ENCODE results near the gene SLC46A2. TPM values are rescaled to one million over a fixed set of nuclear protein-coding genes. Genes with fewer than 3 reads are reported as not detected.
A peak's percentile ranks its signal among the peaks of the same experiment; 100 is the strongest.

The SLC46A2 gene
- polyA plus RNA-seq, 1 experiment: not detected

GRCh38 chr9:112846528-112847488, 43.9 kb downstream of the SLC46A2 start:
- POLR2A ChIA-PET: no interaction called here
- H3K27me3 ChIP-seq (ENCODE audit: control insufficient read depth, insufficient read depth, low read length): no peaks in the 10 kb centered on the region
- CTCF ChIA-PET: interaction anchor here (0.9 to 7.1 kb wide), 5 partner anchors 10 to 58 kb away, joined by 3 to 108 read pairs (median 3); no protein-coding TSS in a partner anchor
- H3K36me3 ChIP-seq (ENCODE audit: control insufficient read depth, insufficient read depth, low read length): no peaks in the 10 kb centered on the region; the same call in 1 of the 2 replicates
- DNase-seq (ENCODE audit: low read depth): no peak
- no peak for TF ChIP-seq CTCF (IDR thresholded peaks at IDR 0.05; ENCODE audit: insufficient read depth, low read depth, low read length)
- no peak overlapping the region for H3K4me3 ChIP-seq (ENCODE audit: low read depth, low read length)

GRCh38 chr9:112844771-112845542, 45.7 kb downstream of the SLC46A2 start:
- Histone ChIP-seq H3K4me3 (ENCODE audit: low read depth, low read length) (no peak overlapping the region), H3K27me3 (ENCODE audit: control insufficient read depth, insufficient read depth, low read length) (no peaks in the 10 kb centered on the region), H3K36me3 (ENCODE audit: control insufficient read depth, insufficient read depth, low read length) (no peaks in the 10 kb centered on the region; the same call in 1 of the 2 replicates)
- POLR2A ChIA-PET: no interaction called here
- DNase-seq (ENCODE audit: low read depth): no peak
- CTCF ChIA-PET: interaction anchor here (0.6 to 7.1 kb wide), 9 partner anchors 9 to 60 kb away, joined by 3 to 108 read pairs (median 4); no protein-coding TSS in a partner anchor
- TF ChIP-seq CTCF (IDR thresholded peaks at IDR 0.05; ENCODE audit: insufficient read depth, low read depth, low read length): peak; percentile 98

- H3K36me3 ChIP-seq (ENCODE audit: control insufficient read depth, insufficient read depth, low read length): peaks cover 2% of the 10 kb centered on the region; the same call in 1 of the 2 replicates
- H3K27me3 ChIP-seq (ENCODE audit: control insufficient read depth, insufficient read depth, low read length): no peaks in the 10 kb centered on the region
- TF ChIP-seq CTCF (IDR thresholded peaks at IDR 0.05; ENCODE audit: insufficient read depth, low read depth, low read length): no peak
- H3K4me3 ChIP-seq (ENCODE audit: low read depth, low read length): no peak overlapping the region
- POLR2A ChIA-PET: no interaction called here
- CTCF ChIA-PET: interaction anchor here (1.0 to 7.1 kb wide), 4 partner anchors 9 to 79 kb away, joined by 3 to 108 read pairs (median 4); no protein-coding TSS in a partner anchor
- no peak for DNase-seq (ENCODE audit: low read depth)
These were observed 48.1 kb downstream of the SLC46A2 start for GRCh38 chr9:112842555-112842954.

- Histone ChIP-seq H3K27me3 (ENCODE audit: control insufficient read depth, insufficient read depth, low read length) (no peaks in the 10 kb centered on the region), H3K36me3 (ENCODE audit: control insufficient read depth, insufficient read depth, low read length) (peaks cover 3% of the 10 kb centered on the region), H3K4me3 (ENCODE audit: low read depth, low read length) (no peak overlapping the region)
- DNase-seq (ENCODE audit: low read depth): no peak
- no peak for TF ChIP-seq CTCF (IDR thresholded peaks at IDR 0.05; ENCODE audit: insufficient read depth, low read depth, low read length)
- ChIA-PET CTCF (interaction anchor here (1.5 to 7.1 kb wide), 2 partner anchors 63 to 80 kb away, joined by 3 to 108 read pairs; no protein-coding TSS in a partner anchor), POLR2A (no interaction called here)
These were observed 49.4 kb downstream of the SLC46A2 start for GRCh38 chr9:112841261-112841660.
